Type B pancreatic cell (in vitro differentiated cells): ENCODE data around the gene HAPLN1. TPM values are rescaled to one million over a fixed set of nuclear protein-coding genes. Genes with fewer than 3 reads are reported as not detected.

Experiments used
- DNase-seq: peaks from one replicate; pipeline ENCODE4 v3.0.0; 2021; ENCODE audit warnings: mixed read lengths; ENCODE audit not compliant: unreplicated experiment; ENCODE audit errors: extremely low spot score
- H3K27ac Mint-ChIP-seq: 2 replicates; pipeline ENCODE4 v1.8.0; 2021; ENCODE audit warnings: mild to moderate bottlenecking, mixed read lengths
- H3K27me3 Mint-ChIP-seq: 2 replicates; pipeline ENCODE4 v1.8.0; 2021; ENCODE audit warnings: mixed read lengths
- H3K36me3 Mint-ChIP-seq: 2 replicates; pipeline ENCODE4 v1.8.0; 2021; ENCODE audit warnings: mixed read lengths
- H3K4me1 Mint-ChIP-seq: one replicate; pipeline ENCODE4 v1.8.0; 2021; ENCODE audit warnings: mixed read lengths; ENCODE audit not compliant: unreplicated experiment
- H3K4me3 Mint-ChIP-seq: 2 replicates; pipeline ENCODE4 v1.8.0; 2021; ENCODE audit warnings: mild to moderate bottlenecking, mixed read lengths
- H3K9me3 Mint-ChIP-seq: 2 replicates; pipeline ENCODE4 v1.8.0; 2021; ENCODE audit warnings: mixed read lengths
- total RNA-seq: library from RNA; stranded (reverse); gene quantifications from 2 replicates; pipeline ENCODE4 v1.2.1, GENCODE V29; 2021; ENCODE audit warnings: low replicate concordance
- TF ChIP-seq, protein P1 (sequence below): fragments of 200-600 bp; sonication (generic); conservative IDR thresholded peaks from 2 replicates; pipeline ENCODE4 v1.5.0; 2021; ENCODE audit warnings: antibody characterized with exemption, mild to moderate bottlenecking

Gene HAPLN1
- total RNA-seq, 1 donor from 2014 or later: 5.5 TPM

DNA sequence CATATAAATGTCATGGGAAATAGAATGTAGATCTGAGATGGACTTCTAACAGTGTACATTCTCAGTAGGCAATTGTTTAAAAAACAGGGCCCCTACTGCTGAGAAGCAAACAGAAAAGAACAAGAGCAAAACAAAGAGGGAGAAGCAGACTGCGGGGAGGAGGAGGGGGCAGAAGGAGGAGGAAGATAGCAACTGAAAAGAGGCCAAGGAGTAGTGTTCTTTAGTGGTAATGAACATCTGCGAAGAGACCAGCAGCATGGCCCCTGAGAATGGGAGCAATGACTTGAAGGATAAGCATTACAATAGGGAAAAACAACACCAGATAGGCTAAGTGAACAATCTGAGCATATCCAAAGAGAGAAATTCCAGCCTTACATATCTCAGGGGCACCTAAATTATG is 36.8 kb downstream of the HAPLN1 start:
- TF ChIP-seq, protein P1, sequence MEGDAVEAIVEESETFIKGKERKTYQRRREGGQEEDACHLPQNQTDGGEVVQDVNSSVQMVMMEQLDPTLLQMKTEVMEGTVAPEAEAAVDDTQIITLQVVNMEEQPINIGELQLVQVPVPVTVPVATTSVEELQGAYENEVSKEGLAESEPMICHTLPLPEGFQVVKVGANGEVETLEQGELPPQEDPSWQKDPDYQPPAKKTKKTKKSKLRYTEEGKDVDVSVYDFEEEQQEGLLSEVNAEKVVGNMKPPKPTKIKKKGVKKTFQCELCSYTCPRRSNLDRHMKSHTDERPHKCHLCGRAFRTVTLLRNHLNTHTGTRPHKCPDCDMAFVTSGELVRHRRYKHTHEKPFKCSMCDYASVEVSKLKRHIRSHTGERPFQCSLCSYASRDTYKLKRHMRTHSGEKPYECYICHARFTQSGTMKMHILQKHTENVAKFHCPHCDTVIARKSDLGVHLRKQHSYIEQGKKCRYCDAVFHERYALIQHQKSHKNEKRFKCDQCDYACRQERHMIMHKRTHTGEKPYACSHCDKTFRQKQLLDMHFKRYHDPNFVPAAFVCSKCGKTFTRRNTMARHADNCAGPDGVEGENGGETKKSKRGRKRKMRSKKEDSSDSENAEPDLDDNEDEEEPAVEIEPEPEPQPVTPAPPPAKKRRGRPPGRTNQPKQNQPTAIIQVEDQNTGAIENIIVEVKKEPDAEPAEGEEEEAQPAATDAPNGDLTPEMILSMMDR: no peak
- Mint-ChIP-seq H3K4me1 (no peaks in the 10 kb centered on the region), H3K9me3 (no peaks in the 10 kb centered on the region), H3K27ac (no peak overlapping the region), H3K36me3 (no peaks in the 10 kb centered on the region), H3K27me3 (no peaks in the 10 kb centered on the region), H3K4me3 (no peak overlapping the region)
- no peak for DNase-seq

DNA sequence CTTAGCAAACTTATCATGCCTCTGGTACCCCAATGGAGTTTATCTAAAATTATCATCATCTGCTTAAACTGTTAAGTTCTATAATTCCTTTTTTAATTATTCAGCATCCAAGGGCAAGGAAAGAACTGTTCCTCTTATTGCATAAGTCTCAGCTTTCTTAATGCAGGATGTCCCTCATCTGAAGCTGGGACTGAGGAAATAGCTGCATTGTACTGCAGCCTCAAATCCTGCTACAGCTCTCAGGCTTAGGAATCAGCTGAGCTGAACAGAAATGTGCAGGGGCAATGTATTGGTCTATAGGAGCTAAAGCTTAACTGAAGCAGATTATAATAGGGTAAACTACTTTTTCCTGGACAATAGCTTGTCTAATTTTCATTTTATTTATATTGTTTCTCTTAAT is 48.0 kb downstream of the HAPLN1 start:
- Mint-ChIP-seq H3K36me3 (no peaks in the 10 kb centered on the region), H3K9me3 (peaks cover 3% of the 10 kb centered on the region), H3K27me3 (no peaks in the 10 kb centered on the region), H3K4me3 (no peak overlapping the region), H3K27ac (no peak overlapping the region), H3K4me1 (no peaks in the 10 kb centered on the region)
- no peak for DNase-seq
- TF ChIP-seq, protein P1: no peak

DNA sequence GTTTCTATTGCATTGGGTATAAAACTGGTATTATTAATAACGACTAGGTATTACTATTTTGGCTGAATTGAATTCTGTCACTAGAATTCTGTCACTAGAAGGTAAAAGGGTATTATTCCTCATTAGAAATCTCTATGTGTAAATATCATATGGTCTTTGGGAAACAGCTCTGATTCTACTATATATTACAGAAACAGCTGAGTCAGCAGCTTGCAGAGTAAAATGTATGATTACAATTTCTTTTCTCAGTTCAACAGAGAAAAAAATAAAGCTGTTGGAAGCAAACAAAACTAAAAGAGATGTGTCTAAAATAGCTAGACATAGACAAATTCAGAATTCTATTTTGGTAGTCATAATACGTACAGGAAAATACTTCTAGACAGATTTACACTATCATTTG is 48.5 kb downstream of the HAPLN1 start:
- no peaks in the 10 kb centered on the region for H3K36me3 Mint-ChIP-seq
- no peak for DNase-seq
- no peaks in the 10 kb centered on the region for H3K27me3 Mint-ChIP-seq
- H3K4me3 Mint-ChIP-seq: no peak overlapping the region
- H3K27ac Mint-ChIP-seq: no peak overlapping the region
- H3K4me1 Mint-ChIP-seq: no peaks in the 10 kb centered on the region
- H3K9me3 Mint-ChIP-seq: peaks cover 3% of the 10 kb centered on the region
- TF ChIP-seq, protein P1: no peak

DNA sequence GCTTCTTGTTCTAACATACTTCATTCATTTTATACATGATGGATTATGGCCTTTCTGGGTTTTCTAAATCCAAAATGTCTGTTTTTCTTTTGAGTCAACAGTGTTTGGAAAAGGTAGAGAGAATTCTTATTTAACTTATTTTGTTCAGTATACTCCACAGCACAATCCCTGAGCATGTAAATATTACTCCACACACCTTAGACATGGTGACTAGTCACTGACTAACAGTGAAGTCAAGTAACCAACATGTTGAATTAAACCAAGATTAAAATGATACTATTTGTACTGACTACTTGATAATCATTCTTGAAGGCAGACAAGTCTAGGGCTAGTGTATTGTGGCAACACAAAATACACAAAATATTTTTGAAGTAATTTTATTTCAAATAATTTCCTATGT is 55.0 kb downstream of the HAPLN1 start:
- TF ChIP-seq, protein P1: no peak
- Mint-ChIP-seq H3K36me3 (no peaks in the 10 kb centered on the region), H3K27ac (no peak overlapping the region), H3K9me3 (no peaks in the 10 kb centered on the region), H3K4me3 (no peak overlapping the region), H3K27me3 (no peaks in the 10 kb centered on the region), H3K4me1 (no peaks in the 10 kb centered on the region)
- DNase-seq: no peak

DNA sequence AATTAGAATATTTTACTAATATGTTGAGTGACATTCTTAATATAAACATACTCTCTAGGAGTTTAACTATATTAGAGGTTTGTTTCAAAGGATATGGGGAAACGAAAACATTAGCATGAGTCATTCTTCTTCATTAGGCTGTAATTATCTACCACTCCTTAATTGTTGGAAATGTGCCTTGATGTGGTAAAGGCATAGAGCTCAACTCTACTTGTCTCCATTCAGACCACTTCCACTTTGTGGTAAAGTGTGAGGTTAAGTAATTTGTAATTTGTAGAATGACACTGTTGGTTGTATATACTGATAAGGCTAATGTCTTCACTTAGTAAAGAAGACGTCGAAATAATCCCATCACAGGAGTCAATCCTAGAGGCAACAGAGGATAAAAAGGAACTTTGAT is 58.1 kb downstream of the HAPLN1 start:
- H3K27ac Mint-ChIP-seq: no peak overlapping the region
- TF ChIP-seq, protein P1: no peak
- no peak for DNase-seq
- no peaks in the 10 kb centered on the region for H3K27me3 Mint-ChIP-seq
- H3K9me3 Mint-ChIP-seq: no peaks in the 10 kb centered on the region
- H3K4me1 Mint-ChIP-seq: no peaks in the 10 kb centered on the region
- no peak overlapping the region for H3K4me3 Mint-ChIP-seq
- no peaks in the 10 kb centered on the region for H3K36me3 Mint-ChIP-seq

DNA sequence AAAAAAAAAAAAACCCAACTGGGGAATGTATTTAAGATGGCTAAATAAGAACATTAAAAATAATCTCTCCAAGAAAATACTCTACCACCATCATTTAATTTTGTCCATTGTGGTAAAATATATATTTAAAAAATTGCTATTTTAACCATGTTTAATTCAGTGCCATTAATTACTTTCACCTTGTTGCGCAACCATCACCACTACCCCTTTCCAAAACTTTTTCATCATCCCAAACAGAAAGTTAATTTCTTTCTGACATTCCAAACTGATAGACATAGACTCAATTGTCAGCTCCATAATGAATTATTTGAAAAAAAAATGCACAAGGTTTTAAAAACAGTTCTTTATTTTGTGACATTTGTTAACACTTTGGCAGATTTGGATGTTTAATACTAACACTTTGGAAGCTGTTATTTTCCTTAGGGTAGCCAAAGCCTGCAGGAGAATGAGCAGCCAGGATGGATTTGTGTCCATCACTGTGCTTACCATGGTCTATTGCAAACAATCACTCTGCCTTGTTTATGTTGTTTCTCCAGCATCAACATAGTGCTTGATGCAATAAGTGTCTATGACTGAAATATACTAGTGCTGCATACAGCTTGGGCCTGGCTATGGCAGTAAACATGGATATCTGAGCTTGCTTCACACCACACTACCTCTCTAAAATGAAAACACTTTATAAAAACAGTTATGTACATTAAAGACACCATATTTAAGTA is 62.7 kb downstream of the HAPLN1 start:
- TF ChIP-seq, protein P1: no peak
- Mint-ChIP-seq H3K27ac (no peak overlapping the region), H3K4me1 (no peaks in the 10 kb centered on the region), H3K27me3 (no peaks in the 10 kb centered on the region), H3K9me3 (no peaks in the 10 kb centered on the region), H3K36me3 (no peaks in the 10 kb centered on the region), H3K4me3 (no peak overlapping the region)
- DNase-seq: no peak
